NCI-H2107 treated with DMSO at 0.1 percent for 48 hours (cell line): ENCODE data around the gene PSMD13.

Experiments
- DNase-seq: peaks from one replicate; lab custom pipeline; 2025; ENCODE audit not compliant: unreplicated experiment; lab: John Stamatoyannopoulos, UW

Gene PSMD13

DNA sequence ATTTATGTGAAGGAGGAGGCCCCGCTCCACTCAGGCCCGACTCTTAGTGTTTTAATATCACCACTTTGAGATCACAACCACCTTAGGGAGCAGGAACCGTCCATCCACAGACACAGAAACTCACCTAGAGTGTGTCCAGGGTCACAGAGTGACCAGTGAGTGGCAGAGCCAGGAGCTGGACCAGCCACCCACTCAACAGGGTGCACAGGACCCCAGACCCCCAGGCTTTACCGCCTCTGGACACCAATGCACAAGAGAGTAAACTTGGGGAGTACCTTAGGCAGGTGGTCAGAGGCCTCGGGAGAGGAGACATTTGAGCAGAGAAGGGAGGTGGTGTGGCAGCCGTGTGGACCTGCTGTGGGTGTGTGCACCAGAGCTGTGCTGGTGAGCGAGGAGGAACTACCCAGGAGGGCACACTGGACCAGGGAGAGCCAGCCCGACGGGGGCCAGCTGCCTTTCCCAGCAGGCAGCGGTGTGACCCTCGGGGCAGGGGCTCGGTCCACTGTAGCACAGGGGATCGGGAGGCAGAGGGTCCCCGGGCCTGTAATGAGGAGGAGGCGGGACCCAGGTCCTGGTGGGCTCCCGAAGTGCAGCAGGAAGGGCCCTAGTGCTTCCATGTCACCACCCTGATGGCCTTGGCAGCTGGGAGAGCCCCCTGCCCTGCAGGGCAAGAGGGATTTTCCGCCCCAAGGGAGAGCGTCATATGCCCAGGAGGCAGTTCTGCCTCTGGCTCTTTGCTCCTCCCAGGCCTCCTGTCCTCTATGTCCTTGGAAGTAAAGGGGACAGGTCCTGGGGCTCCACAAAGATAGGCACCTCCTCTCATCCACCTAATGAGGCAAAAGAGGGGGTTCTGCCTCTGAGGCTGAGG lies 33.9 kb downstream of the PSMD13 start:
- DNase-seq, result no peak

DNA sequence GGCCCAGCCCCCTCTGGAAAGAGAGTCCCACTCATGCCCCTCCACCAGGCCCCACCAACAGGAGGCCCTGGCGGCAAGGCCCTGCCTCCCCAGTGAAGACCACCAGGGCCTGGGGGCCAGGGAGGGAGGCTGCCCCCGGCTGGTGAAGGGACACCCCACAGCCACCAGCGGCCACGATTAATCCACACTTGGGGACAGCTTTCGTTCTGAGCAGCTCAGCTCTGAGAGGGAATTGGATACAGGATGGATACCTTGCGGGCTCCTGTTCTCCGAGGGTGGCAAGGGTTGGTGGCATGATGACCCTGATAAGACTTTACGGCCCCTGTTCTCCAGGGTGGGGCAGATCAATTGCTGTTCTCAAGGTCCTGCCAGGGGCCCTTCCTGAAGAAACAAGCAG lies 34.5 kb downstream of the PSMD13 start:
- DNase-seq, result no peak

DNA sequence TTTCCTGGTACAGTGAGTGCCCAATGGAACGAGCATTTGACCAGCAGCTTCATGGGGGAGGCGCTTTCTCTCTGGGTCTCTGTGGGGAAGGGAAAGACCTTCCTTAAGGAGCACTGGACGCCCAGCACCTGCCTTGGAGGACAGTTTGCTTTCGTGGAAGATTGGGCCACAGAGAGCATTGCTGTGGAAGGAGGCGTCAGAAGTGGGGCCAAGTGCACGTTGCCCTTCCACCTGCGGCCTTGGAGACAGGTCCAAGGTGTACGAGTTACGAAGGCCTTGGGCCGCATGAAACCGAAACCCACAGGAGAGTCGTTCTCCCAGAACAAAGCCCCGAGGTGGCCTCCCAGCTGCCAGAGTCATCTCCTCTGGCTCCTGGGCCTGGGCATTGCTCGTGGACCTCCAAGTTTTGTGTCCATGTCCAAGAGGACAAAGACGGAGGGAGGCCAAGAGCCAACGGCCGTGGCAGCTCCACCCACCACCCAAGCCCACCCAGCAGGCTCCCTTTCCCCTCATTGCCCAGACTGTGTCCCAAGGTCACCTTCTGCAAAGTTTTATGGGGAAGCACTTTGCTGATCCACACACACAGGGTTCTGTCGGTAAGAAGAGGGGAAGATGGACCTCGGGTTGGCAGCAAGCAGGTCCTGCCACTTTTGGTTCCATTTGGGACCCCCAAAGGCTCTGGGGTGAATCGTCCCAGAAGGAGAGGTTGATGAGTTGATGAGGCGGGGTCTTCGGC lies 35.6 kb downstream of the PSMD13 start:
- DNase-seq, result no peak

DNA sequence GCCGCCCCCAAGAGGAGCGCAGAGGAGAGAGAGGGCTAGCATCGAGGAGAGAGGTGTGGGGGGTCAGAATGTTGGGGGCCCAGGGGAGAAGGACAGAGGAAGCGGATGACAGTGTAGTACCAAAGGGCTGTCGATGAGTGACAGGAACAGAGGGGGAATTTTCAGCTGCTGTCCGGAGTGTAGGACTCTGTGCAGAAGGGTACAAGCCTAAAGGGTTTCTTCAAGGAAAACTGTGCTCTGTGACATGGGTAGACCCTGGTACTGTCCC lies 36.1 kb downstream of the PSMD13 start:
- DNase-seq, result no peak

DNA sequence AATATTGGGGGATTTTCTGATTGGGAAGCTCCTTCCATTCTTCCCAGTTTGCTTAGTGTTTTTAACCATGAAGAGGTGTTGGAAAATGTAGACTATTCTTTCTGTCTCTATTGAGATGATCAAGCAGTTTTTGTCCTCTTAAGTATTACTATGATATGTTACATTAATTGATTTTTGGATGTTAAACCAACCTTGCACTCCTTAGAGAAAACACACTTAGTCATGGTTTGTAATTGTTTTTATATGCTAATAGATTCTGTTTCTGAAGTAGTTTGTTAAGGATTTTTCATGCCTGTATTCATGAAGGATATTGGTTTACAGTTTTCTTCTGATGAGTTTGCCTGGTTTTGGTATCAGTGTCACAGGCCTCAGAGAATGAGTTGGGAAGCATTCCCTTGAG lies 39.4 kb downstream of the PSMD13 start:
- no peak for DNase-seq

DNA sequence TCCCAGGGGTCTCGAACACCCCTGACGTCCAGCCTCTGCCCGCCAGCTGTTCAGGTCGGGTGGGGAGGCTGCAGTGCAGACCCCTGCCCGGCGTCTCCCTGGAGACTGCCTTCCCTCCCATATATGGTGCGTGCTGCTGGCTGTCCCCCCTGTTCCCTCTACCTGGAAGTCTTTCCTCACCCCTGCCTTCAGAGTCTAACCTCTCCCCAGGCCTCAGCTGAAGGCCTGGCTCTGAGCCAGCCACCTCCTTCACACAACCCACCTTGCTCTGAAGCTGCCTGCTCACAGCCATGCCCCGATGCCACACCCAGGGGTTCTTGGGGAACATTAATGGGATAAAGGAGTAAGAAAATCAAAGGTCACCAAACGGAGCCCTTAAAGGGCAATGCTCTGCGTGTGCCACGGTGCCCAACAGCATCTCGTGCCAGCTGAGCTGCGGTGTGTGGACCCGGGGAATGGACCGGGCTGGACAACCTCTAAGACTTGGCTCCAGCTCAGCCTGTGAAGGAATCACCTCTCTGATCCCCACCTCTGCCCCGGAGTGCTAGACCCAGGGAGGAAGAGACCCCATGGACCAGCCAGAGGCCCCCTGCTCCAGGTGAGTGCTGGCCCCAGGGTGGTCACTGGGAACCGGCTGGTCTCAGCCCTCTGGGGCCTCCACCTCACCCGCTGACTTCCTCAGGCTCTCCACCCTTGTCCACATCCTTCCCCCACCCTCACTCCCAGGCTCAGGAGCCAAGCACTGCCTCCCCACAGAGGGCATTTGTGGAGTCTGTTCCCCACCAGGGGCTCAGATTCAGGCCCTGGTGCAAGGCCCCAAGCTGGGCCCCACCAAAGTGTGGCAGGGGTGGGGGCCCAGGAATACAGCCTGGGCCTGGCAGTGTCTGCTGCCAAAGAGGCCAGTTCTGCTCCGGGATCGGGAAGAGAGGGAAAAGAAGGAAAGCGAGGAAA lies 41.5 kb downstream of the PSMD13 start, which contains the start of gene NLRP6:
TSS of gene NLRP6 (plus strand) at position 407 of the 951 bp plus-strand sequence. CDS start at position 570, 163 bp downstream.
- DNase-seq, result no peak

DNA sequence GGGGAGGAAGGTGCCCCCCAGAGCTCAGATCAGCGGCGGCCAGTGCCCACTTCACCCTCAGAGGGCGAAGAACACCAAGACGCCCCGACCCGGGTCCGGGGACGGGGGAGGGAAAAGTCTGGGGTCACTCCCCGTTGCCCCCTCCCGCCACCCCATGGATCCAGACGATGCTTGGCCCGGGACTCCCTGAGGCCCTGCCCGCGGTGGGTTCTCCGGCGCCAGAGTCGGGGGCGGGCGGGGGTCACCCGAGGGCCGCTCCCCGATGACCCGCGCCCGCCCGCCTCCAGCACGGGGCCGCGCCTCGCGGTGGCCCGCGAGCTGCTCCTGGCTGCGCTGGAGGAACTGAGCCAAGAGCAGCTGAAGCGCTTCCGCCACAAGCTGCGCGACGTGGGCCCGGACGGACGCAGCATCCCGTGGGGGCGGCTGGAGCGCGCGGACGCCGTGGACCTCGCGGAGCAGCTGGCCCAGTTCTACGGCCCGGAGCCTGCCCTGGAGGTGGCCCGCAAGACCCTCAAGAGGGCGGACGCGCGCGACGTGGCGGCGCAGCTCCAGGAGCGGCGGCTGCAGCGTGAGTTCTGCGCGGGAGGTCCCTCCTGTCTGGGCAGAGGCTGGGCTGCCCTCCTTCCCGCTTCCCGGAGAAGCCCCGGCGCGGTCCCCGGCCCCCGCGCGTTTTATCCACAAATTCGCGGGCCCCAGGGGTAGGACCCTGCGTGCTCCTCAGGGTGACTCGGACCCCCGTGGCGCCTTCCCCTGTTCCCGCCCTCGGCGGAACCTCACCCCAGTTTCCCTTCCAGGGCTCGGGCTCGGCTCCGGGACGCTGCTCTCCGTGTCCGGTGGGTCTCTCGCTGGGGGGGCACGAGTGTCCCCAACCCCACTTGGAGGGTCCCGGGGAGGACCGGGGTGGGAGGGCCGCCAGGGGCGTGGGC lies 42.5 kb downstream of the PSMD13 start:
- no peak for DNase-seq

DNA sequence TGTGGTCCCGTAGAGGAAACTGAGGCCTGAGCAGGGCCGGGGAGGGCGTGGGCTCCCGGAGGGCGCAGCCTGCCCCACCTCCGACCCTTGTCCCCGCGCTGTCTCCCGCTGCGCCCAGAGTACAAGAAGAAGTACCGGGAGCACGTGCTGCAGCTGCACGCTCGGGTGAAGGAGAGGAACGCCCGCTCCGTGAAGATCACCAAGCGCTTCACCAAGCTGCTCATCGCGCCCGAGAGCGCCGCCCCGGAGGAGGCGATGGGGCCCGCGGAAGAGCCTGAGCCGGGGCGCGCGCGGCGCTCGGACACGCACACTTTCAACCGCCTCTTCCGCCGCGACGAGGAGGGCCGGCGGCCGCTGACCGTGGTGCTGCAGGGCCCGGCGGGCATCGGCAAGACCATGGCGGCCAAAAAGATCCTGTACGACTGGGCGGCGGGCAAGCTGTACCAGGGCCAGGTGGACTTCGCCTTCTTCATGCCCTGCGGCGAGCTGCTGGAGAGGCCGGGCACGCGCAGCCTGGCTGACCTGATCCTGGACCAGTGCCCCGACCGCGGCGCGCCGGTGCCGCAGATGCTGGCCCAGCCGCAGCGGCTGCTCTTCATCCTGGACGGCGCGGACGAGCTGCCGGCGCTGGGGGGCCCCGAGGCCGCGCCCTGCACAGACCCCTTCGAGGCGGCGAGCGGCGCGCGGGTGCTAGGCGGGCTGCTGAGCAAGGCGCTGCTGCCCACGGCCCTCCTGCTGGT lies 43.4 kb downstream of the PSMD13 start:
- DNase-seq, result no peak

DNA sequence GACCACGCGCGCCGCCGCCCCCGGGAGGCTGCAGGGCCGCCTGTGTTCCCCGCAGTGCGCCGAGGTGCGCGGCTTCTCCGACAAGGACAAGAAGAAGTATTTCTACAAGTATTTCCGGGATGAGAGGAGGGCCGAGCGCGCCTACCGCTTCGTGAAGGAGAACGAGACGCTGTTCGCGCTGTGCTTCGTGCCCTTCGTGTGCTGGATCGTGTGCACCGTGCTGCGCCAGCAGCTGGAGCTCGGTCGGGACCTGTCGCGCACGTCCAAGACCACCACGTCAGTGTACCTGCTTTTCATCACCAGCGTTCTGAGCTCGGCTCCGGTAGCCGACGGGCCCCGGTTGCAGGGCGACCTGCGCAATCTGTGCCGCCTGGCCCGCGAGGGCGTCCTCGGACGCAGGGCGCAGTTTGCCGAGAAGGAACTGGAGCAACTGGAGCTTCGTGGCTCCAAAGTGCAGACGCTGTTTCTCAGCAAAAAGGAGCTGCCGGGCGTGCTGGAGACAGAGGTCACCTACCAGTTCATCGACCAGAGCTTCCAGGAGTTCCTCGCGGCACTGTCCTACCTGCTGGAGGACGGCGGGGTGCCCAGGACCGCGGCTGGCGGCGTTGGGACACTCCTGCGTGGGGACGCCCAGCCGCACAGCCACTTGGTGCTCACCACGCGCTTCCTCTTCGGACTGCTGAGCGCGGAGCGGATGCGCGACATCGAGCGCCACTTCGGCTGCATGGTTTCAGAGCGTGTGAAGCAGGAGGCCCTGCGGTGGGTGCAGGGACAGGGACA lies 44.1 kb downstream of the PSMD13 start:
- DNase-seq, result no peak

DNA sequence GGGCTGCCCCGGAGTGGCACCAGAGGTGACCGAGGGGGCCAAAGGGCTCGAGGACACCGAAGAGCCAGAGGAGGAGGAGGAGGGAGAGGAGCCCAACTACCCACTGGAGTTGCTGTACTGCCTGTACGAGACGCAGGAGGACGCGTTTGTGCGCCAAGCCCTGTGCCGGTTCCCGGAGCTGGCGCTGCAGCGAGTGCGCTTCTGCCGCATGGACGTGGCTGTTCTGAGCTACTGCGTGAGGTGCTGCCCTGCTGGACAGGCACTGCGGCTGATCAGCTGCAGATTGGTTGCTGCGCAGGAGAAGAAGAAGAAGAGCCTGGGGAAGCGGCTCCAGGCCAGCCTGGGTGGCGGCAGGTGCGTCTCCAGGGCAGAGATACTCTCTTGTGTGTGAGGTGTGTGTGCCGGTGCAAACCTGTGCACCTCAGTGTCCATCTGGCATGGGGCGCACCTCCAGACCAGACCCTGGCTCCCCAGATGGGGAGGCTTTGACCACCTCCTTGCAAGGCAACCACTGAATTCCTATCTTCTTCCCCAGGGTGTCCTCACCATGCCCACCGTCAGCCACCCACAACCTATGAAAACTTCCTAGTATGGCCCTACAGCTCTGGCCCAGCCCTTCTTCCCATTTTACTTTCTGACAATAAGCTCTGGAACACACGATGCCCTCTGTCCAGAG lies 44.8 kb downstream of the PSMD13 start:
- DNase-seq, result no peak

DNA sequence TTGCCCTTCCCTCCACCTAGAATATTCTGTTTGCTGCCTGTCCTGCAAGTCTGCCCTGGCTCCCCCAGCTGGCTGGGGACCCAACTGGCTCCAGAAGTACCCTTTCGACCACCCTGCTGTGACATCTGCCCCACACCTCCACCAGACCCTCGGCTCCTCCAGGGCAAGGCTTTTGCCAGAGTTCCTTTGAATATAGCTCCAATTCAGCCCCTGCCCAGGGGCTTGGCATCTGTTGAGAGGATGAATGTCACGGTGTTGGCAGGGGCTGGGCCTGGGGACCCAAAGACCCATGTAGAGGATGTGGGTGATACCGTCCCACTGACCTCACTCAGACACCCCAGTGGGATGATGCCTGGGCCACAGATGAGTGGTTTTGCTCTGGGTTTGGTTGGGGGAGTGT lies 45.4 kb downstream of the PSMD13 start:
- no peak for DNase-seq

DNA sequence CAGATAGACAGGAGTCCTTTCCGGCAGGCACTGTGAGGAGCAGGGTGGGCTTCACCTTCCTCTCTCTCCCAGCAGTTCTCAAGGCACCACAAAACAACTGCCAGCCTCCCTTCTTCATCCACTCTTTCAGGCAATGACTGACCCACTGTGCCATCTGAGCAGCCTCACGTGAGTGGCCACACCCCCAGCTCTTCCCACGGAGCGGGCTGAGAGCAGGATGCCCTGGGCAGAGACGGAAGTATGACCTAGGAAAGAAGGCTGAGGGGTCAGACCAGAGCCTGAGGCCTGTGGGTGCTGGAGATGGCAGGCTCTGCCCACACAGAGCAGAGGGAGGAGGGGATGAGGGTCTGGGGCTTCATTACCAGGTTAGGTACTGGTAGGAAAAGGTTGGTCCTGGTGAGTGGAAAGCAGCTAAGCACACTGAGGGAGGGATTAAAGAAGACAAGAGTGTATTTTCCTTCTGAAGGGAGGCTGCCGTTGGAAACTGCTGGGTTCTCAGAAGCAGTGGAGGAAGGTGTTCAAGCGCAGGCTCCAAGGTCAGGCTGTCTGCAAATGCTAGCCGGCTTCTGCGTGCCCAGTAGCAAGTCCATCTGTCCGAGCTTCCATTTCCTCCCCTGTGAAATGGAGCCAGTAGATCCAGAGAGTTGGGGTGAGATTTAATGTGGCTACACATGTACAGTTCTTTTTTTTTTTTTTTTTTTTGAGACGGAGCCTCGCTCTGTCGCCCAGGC lies 46.0 kb downstream of the PSMD13 start:
- DNase-seq, result no peak

DNA sequence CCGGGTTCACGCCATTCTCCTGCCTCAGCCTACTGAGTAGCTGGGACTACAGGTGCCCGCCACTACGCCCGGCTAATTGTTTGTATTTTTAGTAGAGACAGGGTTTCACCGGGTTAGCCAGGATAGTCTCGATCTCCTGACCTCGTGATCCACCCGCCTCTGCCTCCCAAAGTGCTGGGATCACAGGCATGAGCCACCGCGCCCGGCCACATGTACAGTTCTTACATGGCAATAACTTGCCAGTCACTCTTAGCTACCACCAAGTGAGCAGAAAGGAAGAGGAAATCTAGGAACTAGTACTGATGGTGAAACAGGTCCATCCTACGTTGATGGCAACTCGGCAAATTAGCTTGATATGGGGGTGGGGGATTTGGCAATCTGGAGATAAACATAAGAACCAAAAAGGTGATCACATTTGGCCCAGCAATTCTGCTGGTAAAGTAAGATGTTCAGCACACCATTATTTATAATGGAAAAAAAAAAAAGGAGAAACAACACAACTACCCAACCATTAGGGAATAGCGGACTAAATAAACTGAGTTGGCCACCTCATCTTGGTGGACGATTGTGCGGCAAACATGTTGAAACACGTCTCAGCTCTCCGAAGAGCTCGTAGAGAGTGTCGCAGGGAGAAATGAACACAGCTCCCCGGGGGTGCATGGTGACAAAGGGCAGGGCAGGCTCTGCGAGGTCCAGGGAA lies 46.8 kb downstream of the PSMD13 start:
- DNase-seq, result no peak

DNA sequence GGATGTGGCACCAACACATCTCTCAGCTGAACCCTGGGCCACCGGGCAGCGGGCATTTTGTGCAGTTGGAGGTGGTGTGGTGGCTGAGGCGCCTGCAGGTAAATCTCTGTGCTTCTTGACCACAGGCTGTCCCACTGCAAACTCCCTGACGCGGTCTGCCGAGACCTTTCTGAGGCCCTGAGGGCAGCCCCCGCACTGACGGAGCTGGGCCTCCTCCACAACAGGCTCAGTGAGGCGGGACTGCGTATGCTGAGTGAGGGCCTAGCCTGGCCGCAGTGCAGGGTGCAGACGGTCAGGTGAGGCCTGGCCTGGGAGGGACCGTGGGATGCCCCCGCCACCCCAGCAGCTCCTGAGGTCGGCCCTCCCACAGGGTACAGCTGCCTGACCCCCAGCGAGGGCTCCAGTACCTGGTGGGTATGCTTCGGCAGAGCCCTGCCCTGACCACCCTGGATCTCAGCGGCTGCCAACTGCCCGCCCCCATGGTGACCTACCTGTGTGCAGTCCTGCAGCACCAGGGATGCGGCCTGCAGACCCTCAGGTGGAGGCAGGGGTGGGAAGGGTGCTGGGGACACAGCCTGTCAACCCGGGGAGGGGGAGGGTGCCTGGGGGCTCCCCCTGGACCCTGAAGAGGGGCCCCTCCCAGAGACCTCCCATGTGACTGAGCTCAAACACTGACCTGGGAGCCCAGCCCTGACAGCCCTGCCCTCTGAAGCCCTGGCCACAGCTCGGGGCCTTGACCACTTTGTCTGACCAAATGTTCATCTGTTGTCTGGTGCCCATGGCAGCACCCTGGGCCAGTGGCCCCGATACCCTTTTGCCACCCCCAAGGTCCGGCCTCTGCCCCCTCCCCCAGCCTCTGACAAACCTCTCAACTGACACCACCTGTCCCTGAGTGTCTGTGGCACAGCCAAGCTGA lies 47.6 kb downstream of the PSMD13 start:
- DNase-seq, result no peak

DNA sequence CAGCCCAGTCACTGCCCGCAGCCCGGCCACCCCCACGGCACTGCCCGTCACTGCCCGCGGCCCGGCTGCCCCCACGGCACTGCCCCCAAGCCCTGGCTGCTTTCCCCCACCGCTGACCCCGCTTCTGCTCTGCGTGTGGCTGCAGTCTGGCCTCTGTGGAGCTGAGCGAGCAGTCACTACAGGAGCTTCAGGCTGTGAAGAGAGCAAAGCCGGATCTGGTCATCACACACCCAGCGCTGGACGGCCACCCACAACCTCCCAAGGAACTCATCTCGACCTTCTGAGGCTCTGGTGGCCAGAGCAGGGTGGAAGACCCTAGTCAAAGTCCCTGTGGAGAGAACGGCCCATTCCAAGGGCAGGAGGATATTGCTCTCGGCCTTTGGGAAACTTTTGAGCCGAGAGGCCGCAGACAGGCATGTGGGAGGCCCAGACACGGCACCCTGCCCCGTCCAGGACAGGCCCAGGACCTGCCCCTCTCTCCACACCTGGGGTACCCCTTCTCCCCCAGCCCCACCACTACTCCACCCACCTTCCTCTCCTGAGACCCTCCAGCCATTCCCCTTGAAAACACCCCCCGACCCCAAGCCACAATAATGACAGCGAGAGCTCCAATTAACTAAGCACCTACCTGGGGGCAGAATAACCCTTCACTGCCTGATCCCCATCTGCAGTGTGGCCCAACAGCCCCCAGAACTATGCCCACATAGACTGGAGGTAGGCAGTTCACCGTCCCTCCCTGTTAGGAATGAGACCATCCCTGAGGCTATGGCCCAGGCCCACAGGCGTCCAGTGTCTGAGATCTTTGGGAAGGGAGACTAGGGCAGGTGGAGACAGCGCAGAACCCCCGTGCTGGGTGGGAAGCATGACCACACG lies 48.5 kb downstream of the PSMD13 start:
- DNase-seq, result no peak
